Measurements from ENCODE around the gene CCL3.
"Not testable (repeated sequence)": the region's sequence is repeated elsewhere in the genome, so short reads cannot be mapped to it uniquely, and the experiment has no call there.

Gene CCL3

DNA sequence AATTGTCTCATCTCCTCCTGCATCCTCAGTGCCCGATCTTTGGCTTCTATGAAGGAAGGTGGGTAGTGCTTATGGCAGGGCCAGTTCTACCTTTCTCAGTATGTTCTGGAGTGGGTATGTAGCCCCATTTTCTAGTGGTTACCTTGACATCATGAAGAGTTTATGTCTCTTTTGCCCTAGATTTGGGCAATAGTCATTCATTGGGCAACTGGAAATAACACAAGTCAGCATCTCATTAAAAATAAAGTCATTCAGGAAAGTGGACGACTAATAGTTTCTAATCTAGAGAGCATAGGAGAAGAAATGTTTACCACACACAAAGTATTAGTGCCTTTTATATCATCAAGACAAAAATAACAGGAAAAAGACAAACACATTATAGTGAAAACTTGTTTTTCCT, 6.3 kb downstream of the CCL3 start:
- not testable (repeated sequence) for DNase-seq

DNA sequence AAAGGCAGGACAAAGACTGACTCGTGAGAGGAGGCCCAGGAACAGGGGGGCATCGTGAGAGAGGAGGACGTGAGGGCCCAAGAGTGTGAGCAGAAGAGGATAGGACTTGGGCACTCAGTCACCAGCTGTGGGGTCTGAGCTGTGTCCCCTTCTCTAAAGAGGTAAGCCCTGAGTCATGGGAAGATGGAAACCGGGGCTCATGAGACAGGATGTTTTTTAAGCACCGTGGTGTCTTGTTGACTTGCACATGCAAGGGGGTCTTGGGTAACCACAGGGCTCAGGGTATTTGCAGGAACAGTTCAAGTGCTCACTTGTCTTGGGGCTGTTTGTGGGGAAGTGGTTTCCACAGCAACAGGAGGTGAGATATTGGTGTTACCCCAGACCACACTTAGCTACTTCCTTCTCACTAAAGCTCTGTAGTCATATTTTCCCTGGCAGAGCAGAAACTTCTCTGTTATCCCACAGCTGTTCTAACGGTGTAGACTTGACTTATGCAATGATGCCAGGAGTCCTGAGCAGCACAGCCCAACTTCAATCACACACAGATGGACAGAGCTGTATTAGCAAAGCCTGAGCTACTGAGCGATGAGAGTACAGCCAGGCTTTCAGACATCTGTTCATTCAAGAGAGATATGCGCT, 7.3 kb downstream of the CCL3 start:
- DNase-seq = not testable (repeated sequence)

DNA sequence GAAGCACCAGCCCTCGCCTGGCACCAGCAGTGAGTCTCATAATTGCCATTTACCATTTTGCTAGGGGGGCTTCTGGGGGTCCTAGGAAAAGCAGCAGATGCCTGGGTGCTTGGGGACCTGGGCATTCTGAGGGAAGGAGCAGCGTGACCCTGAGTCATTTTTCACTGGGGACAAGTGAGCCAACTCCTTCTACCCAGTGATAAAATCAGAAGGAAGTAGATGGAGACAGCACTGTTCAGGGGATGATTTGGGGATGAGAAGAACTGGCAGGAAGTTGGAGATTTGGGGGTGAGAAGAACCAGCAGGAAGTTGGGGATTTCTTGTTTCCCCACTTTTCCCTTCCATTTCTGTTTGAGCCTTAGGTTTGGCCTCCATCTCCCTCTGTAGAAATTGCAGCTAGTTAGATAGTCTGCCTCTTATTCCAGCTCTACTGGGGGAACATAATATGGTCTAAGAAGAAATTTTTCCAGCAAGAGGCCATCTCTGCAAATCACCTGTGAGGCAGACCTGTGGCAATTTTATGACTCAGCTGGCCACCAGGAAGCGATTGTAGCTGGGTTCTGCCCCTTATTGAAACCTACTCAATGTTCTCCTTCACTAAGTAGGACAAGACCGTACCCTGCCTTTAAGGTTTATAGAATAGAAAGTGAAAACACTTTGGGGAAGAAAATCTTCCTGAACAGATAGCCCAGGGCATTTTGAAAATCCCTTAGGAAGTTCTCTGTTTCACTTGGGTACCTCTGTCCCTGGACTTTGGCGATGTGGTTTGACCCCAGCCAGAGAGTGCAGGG, 8.1 kb downstream of the CCL3 start:
- not testable (repeated sequence) for DNase-seq

DNA sequence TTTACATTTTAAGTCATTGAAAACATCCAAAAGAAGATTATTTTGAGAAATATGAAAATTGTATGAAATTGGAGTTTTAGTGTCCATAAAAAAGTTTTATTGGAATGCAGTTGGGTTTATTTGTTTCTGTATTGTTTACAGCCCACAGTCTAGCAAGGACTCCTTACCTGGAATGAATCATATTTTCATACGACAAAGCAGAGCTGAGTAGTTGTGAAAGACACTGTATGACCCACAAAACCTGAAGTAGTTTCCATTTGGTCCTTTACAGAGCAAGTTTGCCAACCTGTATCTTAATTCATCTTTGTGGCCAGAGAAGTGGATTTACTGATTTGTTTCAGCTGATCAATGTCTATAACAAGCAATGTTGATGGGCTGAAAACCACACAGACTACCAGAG, 15.6 kb downstream of the CCL3 start:
- DNase-seq = no peak

DNA sequence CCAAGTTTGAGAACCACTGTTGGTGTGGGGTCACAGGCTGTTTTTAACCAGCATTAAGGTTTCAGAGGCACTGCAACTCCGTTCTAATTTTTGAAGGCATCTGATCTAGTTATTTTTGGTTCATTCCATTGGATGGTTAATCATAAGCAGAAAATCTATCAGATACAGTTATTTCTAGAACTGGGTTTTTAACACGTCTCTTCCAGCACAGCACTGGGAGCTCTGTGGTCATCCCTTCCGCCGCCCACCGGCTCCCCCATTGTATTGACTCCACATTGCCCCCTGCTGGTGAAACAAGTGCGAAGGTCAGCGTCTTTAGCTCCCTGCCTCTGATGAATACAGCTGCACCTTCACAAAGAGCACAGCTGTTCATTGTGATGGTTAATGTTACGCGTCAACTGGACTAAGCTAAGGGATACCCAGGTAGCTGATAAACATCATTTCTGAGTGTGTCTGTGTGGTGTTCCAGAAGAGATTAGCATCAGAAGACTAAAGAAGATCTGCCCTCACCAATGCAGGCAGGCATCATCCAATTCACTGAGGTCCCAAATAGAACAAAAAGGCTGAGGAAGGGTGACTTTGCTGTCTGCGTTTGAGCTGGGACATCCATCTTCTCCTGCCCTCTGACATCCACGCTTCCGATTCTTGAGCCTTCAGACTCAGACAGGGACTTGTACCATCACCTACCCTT, 17.4 kb downstream of the CCL3 start:
- peak; percentile 44 for DNase-seq

DNA sequence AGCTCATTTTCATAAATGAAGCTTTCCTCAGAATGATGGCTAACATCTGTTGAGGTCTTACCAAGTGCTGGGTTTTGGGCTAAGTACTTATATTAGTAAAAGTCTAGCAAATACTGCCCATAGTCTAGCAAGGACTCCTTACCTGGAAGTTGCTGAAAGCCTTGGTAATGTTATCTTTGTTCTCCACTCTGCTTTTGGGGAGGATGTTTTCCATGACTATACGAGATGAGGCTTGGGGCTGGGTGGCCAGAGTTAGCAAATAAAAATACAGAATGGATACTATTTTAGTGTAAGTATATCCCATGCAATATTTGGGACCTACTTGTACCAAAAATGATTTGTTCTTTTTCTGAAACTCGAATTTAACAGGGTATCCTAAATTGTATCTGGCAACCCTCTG, 18.2 kb downstream of the CCL3 start:
- no peak for DNase-seq

DNA sequence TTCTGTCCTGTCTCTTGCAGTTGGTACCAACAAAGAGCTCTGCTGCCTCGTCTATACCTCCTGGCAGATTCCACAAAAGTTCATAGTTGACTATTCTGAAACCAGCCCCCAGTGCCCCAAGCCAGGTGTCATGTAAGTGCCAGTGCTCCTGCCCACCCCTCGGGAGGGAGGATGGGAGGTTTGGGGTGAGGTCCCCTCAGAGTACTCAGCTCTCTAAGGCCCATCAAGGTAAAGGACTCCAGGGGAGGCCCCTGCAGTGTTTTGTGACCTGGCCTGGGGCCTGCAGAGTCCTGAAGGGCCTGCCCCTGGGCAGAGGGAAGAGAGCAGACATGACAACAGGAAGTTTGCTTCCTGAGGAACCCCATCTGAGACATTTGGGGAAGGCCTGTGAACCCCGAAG, 19.5 kb downstream of the CCL3 start:
- DNase-seq = no peak

DNA sequence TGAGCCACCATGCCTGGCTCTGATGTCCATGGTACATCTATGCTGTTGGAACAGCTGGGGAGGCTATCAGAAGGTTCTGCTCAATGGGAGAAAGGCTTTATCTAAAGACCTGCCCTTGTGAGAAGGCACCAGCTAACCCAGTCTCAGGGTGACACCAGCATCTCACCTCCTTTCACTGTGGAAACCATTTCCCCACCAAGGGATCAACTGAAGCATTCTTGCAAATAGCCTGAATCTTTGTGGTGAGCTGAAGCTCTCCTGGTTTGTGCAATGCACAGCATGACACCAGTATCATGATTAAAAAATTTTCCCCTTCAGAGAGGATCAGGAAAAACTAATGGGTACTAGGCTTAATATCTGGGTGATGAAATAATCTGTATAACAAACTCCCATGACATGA, 20.8 kb downstream of the CCL3 start:
- DNase-seq = no peak

DNA sequence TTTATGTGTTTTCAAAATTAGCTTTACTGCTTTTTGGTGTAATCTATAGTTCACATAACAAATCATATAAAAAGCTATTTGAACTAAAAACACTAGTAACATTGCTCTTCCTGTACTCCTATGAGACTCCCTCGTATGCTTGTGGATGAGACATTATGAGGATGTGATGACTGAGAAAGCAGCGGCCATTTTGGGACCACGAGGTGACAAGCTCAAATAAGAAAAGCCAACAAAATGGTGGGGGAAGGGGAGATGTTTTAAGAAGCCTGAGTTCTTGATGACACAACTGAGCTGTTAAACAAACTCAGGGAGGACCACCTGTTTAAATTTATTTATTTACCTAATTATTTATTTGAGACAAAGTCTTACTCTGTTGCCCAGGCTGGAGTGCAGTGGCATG, 21.4 kb downstream of the CCL3 start:
- DNase-seq = no peak

DNA sequence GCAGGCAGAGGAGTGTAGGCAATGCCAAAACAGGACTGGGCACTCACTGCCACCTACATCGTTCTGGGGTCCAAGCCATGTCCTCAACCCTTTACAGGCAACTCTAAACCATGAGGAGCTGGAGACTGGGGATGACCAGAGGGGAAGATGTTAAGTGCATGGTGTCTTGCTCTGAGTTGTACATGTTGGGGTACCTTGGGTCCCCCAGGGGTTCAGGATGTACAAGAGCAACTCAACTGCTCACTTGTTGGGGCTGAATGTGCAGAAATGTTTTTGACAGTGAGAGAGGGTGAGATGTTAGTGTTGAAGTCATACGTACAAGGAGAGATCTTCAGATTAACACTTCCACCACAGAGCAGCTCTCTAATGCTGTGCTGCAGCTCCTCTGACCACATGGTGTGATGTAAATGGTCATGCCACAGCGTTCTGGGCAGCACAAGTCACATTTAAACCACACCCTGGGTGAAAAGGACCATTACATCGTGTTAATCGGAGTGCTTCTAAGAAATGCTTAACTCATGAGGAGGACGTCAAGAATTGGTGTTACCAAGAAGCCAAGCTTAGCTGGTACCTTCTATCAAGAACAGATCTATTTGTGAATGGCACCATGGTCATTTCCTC, 23.5 kb downstream of the CCL3 start:
- DNase-seq = no peak

DNA sequence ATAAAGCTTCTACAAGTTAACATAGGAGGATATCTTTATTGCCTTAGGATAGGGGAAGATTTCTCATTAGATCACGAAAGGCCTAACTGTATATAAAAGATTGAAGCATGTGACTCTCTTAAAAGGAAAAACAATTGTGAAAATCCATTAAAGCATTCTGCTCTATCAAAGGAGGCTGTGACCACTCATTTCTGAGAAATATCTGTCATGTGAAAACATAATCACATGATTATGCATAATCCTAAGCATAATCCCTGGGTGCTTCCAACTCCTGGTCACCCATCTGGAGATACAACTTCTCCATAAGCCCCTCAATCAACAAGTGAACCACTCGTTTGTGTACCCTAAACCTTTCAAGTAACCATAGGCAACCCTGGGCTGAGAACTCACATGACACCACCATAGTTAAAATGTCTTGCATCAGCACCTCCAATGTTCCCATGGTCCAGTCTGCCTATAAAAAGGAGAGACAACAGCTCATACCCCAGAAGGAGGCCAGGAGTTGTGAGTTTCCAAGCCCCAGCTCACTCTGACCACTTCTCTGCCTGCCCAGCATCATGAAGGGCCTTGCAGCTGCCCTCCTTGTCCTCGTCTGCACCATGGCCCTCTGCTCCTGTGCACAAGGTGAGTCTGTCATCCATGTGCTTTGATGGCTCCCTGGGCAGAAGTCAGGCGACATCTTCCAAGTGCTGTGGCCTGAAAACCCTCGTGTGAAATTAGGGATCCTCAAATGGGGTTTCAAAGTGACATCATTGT, 26.0 kb downstream of the CCL3 start, which contains the start of gene CCL18:
Gene CCL18, plus strand, starts transcription at position 487 of the 756 bp plus-strand sequence. Its CDS starts 71 bp downstream, at position 558.
- DNase-seq = no peak

DNA sequence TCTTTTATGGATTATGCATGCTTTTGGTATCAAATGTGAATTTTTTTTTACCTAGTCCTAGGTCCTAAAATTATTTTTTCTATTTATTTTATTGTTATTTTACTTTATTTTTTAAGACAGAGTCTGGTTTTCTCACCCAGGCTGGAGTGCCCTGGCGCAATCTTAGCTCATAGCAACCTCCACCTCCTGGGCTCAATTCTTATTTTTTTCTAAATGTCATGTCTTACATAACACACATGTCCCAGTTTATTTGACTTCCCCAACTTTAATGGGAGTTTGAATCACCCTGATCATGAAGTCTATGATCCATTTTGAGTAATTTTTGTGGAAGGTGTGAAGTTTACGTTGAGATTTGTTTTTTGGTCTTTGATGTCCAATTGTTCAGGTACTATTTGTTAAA, 29.1 kb downstream of the CCL3 start:
- no peak for DNase-seq

DNA sequence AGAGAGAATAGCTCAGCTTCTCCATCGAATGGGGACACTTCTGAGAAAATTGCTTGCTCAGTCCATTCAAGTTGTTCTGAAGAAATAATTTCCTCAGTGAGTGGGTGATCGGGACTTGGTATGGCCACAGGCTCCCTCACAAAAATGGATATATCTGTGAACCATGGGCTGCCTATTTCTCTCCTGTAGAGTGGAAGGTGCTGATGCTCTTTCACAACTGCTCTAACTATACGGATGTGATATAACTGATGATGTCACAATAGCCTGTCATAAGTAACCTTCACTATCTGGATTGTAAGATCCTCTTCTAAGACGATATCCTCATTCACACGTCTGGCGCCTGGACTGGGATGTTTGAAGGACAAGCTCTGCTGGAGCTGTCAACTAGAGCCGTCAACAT, 30.5 kb downstream of the CCL3 start:
- DNase-seq = no peak

DNA sequence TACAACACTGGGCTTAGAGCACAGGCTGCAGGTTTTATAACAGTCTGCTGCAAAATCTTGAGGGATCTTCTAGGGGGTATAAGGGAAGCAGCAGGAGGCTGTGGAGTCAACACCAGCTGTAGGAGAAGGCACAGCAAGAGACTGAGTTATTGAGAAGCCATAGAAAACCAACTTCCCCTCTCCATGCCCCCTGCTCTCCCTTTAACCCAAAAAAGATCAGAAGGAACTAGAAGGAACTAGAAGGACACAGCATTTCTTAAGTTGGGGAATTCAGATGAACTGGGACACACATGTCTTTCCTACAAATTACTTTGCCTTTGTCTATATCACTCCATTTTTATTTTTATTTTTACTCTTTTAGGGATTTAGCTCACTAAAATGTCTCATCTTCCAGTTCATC, 32.0 kb downstream of the CCL3 start:
- no peak for DNase-seq

DNA sequence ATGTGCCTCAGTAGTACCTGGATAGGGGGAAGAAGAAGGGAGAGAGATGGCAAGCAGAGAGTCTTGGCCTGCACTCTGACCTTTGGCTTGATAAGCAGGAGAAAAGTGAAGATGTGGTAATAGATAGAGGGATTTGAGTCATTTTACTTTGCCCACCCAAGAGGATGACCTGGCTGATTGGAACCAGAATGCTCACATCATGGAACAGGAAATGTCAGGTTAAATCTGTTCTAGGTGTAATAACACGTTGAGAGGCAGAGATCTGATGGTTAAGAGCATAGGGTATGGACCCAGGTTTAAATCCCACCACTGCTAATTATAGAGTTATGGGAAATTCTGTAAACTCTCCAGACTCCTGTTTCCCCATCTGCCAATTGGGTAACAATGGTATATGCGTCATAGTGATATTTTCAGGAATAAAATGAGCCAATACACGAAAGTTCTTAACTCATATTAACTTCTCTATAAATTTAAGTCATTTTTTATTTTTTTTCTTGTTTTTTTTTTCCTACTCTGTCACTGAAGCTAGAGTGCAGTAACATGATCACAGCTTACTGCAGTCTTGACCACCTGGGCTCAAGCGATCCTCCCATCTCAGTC, 33.9 kb downstream of the CCL3 start:
- DNase-seq = no peak

DNA sequence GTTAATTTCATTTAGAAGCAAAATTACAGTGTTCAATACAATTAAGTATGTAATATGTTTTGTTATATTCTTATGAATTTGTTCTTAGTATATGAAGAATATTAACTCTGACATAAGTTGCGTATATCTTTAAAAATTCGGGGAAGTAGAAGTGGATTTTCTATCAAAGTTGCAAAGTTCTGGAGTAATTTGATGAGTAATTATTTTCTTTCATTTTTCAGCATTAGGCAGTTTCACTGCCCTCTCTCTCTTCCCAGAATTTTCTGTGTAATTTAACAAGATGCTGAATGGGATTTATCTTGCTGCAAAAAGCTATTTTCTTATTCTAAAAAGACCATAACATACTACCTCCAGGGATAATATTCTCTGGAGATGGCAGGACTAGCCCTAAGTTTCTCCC, 34.8 kb downstream of the CCL3 start:
- no peak for DNase-seq

DNA sequence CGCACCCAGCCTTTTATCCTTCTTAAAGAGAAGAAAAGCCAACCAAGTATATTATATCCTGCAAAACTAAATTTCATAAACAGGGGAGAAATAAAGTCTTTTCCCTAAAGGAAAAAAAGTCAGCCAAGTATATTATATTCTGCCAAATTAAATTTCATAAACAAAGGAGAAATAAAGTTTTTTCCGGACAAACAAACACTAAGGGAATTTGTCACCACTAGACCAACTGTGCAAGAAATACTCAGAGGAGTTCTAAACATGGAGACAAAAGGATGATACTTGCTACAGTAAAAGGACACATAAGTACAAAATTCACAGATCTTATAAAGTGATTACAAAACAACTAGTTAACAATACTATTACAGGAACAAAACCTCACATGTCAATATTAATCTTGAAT, 40.3 kb downstream of the CCL3 start:
- no peak for DNase-seq

DNA sequence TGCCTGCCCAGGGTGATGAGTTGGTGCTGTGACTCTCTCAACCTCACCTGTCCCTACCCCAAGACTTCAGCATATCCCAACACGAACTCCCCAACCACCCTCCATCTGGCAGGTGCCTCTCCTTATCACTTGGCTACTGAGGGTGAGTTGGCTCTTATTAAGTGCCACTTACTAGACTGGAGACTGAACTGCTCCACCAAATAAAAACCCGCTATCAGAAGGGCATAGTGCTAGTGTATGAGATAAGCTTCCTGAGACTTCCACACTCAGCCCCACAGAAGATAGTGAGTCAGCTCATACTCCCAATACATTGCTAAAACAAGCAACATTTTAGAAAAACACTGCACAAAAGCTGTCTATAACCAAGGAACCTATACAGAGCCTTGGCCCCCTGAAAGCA, 41.9 kb downstream of the CCL3 start:
- no peak for DNase-seq
